Pancreas (tissue), 10 donors: ENCODE results near the gene SIT1. TPM values are rescaled to one million over a fixed set of nuclear protein-coding genes. Genes with fewer than 3 reads are reported as not detected.

Experiments
- ATAC-seq, 4 donors: fragments of 200-7000 bp; cut with Tn5 transposase; one replicate each; pipeline versions ENCODE4 v1.8.0 to v1.9.1; 2020; ENCODE audit warnings: mild to moderate bottlenecking in 4 of 4, moderate library complexity in 4 of 4
- DNase-seq, 6 donors: peaks; one replicate each; pipeline ENCODE4 v3.0.0-alpha.2; 2020
- FAIRE-seq: peaks from 2 replicates; lab custom pipeline; 2012; peaks lifted over from hg19 to GRCh38; lab: Jason Lieb, UNC
- H3K27ac ChIP-seq, 4 donors: fragments of 200-600 bp; sonication (generic); 1 replicate in 3 of 4; 2 replicates in 1 of 4; pipeline versions ENCODE4 v1.5.0 to v1.8.0; 2020
- H3K27me3 ChIP-seq, 4 donors: fragments of 200-600 bp; one replicate each; pipeline ENCODE4 v1.8.0; 2021
- H3K36me3 ChIP-seq, 3 donors: fragments of 200-600 bp; sonication (generic) in 1 of 3; one replicate each; pipeline versions ENCODE4 v1.5.0 to v1.8.0; 2020 to 2021
- H3K4me1 ChIP-seq, 3 donors: fragments of 200-600 bp; one replicate each; pipeline ENCODE4 v1.8.0; 2021
- H3K4me3 ChIP-seq, 4 donors: fragments of 200-600 bp; sonication (generic) in 2 of 4; one replicate each; pipeline versions ENCODE4 v1.5.0 to v1.8.0; 2020 to 2021
- H3K9me3 ChIP-seq, 4 donors: fragments of 200-600 bp; one replicate each; pipeline ENCODE4 v1.8.0; 2021
- WGBS, 2 donors: extraction: QIAGEN DNeasy Blood & Tissue Kit; methylation state at CpG; one replicate each; pipeline ENCODE4 v1.1.7; 2013; 5-methylcytosine and 5-hydroxymethylcytosine counted together
- intact Hi-C, 3 donors: fragments of 100-400 bp; cut with DNase I; formaldehyde crosslinking; loops; one replicate each; pipeline versions ENCODE4 v1.11.1 to v1.14.2; 2022
- polyA plus RNA-seq, 2 donors: library from polyadenylated mRNA; stranded (reverse); fragments of 200-250 nt; gene quantifications; one replicate each; pipeline ENCODE4 v1.2.3, GENCODE V29; 2013
- total RNA-seq, 6 donors: library from RNA; stranded (reverse); fragmentation: NEBNext Ultra II Directional in 4 of 6; extraction: Animal tissue kit (Norgen Biotek cat#: 25700) in 4 of 6; gene quantifications; one replicate each; pipeline versions ENCODE4 v1.2.1 to v1.2.4, GENCODE V29; 2021 to 2023
- TF ChIP-seq, protein P1 (sequence below), 4 donors: fragments of 200-600 bp; sonication (generic) in 3 of 4; IDR thresholded peaks; one replicate each; pipeline versions ENCODE4 v1.5.0 to v1.8.0; 2021; ENCODE audit warnings: antibody characterized with exemption in 4 of 4
- donor health status: healthy with polysubstance abuse.
- donor health status: DM: no; HTN: no; CAD: no; lungs with moderate emphysema.
- donor health status: DM: no; HTN: no; CAD: no.
- donor health status: control.
- donor health status: control.
- donor health status: Bipolar disorder and iron deficiency.
- donor health status: DM: yes; HTN: yes; CAD: no.
- donor health status: DM: no; HTN: no; CAD: no.
- donor health status: DM: no; HTN: no; CAD: no.
- donor health status: DM: yes; HTN: yes; CAD: no.

The SIT1 gene
- total and polyA plus RNA-seq, 8 donors = 0.25 to 0.59 (median 0.43) TPM; not detected in 2

DNA sequence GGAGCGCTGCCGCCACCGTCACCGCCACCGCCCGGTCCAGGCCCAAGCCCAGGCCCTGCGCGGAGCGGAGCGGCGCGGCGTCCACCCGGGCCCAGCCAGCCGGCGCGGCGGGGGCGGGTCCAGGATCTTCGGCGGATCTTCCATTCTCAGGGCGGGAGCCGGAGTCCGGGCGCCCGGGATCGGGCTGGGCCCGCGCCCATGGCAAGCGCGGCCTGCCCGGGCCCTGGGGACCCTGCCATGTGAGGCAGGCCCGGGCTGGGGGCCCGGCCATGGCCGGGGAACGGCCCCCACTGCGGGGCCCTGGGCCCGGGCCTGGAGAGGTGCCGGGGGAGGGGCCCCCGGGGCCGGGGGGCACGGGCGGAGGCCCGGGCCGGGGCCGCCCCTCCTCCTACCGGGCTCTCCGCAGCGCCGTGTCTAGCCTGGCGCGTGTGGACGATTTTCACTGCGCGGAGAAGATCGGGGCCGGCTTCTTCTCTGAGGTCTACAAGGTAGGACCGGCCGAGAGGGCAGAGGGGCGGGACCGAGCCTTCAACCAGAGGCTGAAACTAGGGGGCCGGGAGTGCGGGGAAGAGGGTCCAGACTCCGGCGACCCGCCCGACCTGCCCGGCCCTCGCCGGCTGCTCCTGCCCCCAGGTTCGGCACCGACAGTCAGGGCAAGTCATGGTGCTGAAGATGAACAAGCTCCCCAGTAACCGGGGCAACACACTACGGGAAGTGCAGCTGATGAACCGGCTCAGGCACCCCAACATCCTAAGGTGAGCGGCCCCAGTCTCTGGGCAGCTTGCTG lies 45.2 kb downstream of the SIT1 start:
- peak in 1 of 4 donors; percentile 2 for ATAC-seq
- Histone ChIP-seq H3K27ac (peak overlapping the region in 3 of 4 donors; percentile 44 to 61 (median 49)), H3K27me3 (no peaks in the 10 kb centered on the region), H3K36me3 (peaks cover 0 to 11% (median 0%) of the 10 kb centered on the region in 3 donors), H3K4me3 (peak overlapping the region; percentile 52 to 94 (median 76)), H3K4me1 (peaks cover 0 to 18% (median 3%) of the 10 kb centered on the region in 3 donors), H3K9me3 (no peaks in the 10 kb centered on the region)
- 0% methylated on average over 64 to 76 of the region's 76 CpGs for WGBS, 2 donors
- DNase-seq = peak in 4 of 6 donors; percentile 42 to 84 (median 56)
- intact Hi-C loops = no loop called here
- no peak for FAIRE-seq
- TF ChIP-seq, protein P1, sequence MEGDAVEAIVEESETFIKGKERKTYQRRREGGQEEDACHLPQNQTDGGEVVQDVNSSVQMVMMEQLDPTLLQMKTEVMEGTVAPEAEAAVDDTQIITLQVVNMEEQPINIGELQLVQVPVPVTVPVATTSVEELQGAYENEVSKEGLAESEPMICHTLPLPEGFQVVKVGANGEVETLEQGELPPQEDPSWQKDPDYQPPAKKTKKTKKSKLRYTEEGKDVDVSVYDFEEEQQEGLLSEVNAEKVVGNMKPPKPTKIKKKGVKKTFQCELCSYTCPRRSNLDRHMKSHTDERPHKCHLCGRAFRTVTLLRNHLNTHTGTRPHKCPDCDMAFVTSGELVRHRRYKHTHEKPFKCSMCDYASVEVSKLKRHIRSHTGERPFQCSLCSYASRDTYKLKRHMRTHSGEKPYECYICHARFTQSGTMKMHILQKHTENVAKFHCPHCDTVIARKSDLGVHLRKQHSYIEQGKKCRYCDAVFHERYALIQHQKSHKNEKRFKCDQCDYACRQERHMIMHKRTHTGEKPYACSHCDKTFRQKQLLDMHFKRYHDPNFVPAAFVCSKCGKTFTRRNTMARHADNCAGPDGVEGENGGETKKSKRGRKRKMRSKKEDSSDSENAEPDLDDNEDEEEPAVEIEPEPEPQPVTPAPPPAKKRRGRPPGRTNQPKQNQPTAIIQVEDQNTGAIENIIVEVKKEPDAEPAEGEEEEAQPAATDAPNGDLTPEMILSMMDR (IDR thresholded peaks at IDR 0.05) = no peak

DNA sequence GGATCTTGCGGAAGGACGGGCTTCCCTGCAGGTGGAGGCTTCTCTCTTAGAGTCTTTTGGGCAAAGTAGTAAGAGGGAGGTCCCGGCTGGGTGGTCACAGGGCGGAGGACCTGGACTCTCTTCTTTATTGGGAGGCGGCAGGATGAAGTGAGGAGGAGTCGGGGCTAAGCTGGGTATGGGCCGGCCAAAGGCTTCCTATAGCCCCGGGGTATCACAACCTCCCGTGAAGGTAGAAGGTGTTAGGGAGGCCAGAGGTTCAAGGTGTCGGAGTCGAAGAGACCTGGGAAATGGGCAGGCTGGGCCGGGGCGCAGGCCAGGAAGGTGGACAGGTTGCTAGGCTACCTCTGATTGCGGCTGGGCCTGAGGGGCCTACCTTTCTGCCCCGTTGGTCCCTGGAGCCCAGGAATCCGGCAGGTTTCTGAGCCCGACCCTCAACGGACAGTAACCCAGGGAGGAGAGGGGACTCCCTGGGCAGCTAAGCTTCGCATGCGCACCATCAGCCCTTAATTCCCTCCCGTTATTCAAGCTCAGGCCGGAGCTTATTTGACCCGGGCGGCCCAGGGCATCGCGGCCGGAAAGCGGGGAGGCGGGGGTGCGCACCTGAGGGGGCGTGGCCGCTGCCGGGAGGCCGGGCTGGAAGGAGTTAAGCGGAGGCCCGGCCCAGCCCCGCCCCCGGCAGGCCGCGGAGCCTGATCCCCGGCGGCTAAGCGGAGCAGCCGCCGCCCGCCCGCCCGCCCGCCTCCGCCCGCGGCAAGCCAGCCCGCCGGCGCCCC lies 46.0 kb downstream of the SIT1 start, which contains the start of gene TESK1:
Gene TESK1, plus strand, starts transcription at position 685 of the 773 bp plus-strand sequence. CDS start 358 bp downstream, outside the sequence.
- TF ChIP-seq, protein P1 (IDR thresholded peaks at IDR 0.05) = no peak
- WGBS, 2 donors = 0% methylated on average over 28 to 55 of the region's 55 CpGs
- no peak for FAIRE-seq
- Histone ChIP-seq H3K9me3 (no peaks in the 10 kb centered on the region), H3K4me3 (peak within 1 kb of the TSS; percentile 52 to 94 (median 76)), H3K36me3 (peaks cover 0 to 10% (median 0%) of the 10 kb centered on the region in 3 donors), H3K27ac (peak within 1 kb of the TSS; percentile 51 to 88 (median 84)), H3K27me3 (no peaks in the 10 kb centered on the region), H3K4me1 (peaks cover 0 to 18% (median 3%) of the 10 kb centered on the region in 3 donors)
- DNase-seq = peak; percentile 72 to 92 (median 86)
- intact Hi-C loops = no loop called here
- ATAC-seq = peak; percentile 67 to 80 (median 72)

GRCh38 chr9:35603986-35604577 lies 46.6 kb downstream of the SIT1 start:
- FAIRE-seq = peak; percentile 96

DNA sequence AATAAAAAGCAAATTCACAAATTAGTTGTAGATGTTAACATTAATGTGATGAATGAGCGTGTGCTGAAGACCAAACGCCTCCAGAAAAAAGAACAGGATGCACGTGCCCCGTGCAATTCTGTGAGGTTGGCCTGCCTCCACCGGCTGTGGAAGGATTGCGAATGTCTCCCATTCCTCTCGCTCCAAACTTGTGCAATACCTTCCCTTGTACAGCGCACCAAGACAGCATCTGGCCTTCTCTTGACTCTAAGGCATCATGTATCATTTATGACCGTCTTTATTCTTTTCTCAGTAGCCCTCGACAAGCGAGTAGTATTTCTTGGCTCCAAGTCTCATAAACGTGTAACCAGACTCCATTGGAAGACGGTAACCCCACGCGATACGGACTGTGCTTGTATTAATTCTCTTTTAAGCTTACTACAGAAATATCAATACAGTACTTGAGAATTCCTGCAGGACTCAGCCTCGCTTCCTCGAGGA lies 47.2 kb downstream of the SIT1 start:
- peak overlapping the region; percentile 41 to 88 (median 74) for H3K27ac ChIP-seq
- peak in 3 of 4 donors; percentile 3 to 11 (median 6) for ATAC-seq
- H3K36me3 ChIP-seq = no peaks in the 10 kb centered on the region

More at GRCh38 chr9:35603986-35604577, 46.6 kb downstream of the SIT1 start:
- peak; percentile 91 to 96 (median 92) for ATAC-seq
- 1% methylated on average over 41 of the region's 41 CpGs for WGBS, 2 donors
- peak; percentile 97 to 100 (median 100) for DNase-seq
- peak overlapping the region; percentile 51 to 88 (median 84) for H3K27ac ChIP-seq
- peak overlapping the region; percentile 41 to 77 (median 58) for H3K4me3 ChIP-seq
- H3K4me1 ChIP-seq = peaks cover 0 to 18% (median 3%) of the 10 kb centered on the region in 3 donors
- H3K36me3 ChIP-seq = peaks cover 0 to 3% (median 0%) of the 10 kb centered on the region in 3 donors
- H3K27me3 ChIP-seq = no peaks in the 10 kb centered on the region
- intact Hi-C loops = no loop called here
- TF ChIP-seq, protein P1 (IDR thresholded peaks at IDR 0.05) = peak; percentile 93 to 97 (median 96)
- H3K9me3 ChIP-seq = no peaks in the 10 kb centered on the region

More for the DNA sequence above, 47.2 kb downstream of the SIT1 start:
- TF ChIP-seq, protein P1 (IDR thresholded peaks at IDR 0.05) = no peak
- no peak for FAIRE-seq
- intact Hi-C loops = no loop called here
- peaks cover 0 to 18% (median 3%) of the 10 kb centered on the region in 3 donors for H3K4me1 ChIP-seq
- 1% methylated on average over 18 of the region's 18 CpGs for WGBS, 2 donors
- H3K9me3 ChIP-seq = no peaks in the 10 kb centered on the region
- peak overlapping the region; percentile 3 to 40 (median 28) for H3K4me3 ChIP-seq
- H3K27me3 ChIP-seq = no peaks in the 10 kb centered on the region
- peak in 1 of 6 donors; percentile 52 for DNase-seq
